Stimulated activated CD4-positive, alpha-beta T cell treated with anti-CD3 and anti-CD28 coated beads, Interleukin-1b, Interleukin-23, amount 100 ng/mL, for 24 hours (primary cell): ENCODE measurements around the gene HSD3B7.

Source experiments
- DNase-seq, 4 experiments: peaks; one replicate each; pipeline ENCODE4 v3.0.0-alpha.2; 2020; ENCODE audit warnings: low read depth in 4 of 4, low spot score in 1 of 4

Gene HSD3B7

DNA sequence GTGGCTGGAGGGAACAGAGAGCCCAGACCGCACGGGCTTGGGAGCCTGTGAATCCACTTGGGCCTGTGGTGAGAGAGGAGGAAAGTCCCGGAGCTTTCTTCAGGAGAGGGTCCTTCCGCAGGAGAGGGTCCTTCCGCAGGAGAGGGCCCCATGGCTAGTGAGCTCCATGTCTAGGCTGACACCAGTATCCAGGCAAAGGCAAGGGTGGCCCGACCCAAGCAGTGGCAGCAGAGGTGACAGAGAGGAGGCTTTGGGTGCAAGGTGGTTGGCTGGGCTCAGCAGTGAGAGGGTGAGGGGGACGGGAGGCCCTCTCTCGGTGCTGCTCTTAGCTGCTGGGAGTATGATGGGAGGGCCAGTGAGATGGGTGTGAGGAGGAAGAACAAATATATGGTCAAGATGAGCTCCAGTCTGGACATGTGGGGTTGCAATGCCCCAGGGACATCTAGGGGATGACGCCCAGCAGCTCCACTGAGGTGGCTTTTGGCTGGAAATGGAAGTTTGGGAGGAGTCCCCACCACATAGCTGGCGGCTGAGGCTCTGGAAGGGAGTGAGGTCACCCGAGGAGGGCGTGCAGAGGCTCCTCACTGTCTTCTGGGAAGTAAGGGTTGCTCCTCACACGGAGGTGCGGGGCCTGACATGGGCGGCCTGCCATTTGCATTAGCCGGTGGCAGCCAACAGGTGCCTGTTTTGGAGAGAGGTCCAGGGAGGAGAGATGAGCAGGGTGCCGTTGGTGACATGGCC is 2.3 kb upstream of the HSD3B7 start:
- no peak for DNase-seq

DNA sequence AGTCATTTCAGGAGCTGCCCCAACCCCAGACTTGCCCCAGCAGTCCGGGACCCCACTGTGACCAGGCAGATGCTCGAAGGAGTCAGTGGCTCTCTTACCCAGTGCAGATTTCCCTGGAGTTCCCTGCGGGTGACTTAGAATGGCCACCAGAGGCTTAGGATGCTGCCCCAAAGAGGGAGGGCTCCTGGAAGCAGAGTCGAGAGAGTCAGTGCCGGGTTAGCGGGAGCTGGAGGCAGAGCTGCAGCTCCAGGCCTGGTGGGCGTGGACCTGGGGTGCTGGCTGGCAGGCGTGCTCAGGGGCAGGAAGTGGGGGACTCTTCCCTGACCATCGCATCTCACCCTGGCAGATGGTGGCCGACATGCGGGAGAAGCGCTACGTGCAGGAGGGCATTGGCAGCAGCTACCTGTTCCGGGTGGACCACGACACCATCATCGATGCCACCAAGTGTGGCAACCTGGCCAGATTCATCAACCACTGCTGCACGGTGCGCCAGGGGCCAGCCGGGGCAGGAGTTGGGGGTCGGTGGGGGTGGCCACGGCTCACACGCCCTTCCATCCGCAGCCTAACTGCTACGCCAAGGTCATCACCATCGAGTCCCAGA is 1.6 kb upstream of the HSD3B7 start:
- no peak for DNase-seq

DNA sequence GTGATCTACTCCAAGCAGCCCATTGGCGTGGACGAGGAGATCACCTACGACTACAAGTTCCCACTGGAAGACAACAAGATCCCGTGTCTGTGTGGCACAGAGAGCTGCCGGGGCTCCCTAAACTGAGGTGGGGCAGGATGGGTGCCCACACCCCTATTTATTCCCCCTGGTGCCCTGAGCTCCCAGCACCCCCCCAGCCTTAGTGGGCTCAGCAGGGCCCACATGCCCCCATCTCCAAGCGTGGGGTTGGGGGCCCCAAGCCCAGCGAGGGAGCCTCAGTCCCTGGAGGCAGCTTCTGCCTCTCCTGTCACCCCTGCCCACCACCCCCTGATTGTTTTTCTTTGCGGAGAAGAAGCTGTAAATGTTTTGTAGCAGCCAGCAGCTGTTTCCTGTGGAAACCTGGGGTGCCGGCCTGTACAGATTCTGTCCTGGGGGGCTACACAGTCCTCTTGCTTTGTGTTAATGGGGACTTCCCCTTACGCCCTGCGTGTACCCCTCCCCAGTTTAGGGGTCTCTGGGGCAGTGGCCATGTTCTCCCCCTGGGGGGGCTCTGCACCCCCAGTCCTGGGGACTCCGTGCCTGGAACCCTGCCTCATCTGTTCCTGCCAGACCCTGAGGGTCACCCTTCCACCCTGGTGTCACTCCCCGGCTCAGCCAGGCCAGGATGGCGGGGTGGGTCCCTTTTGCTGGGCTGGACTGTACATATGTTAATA is 953 bp upstream of the HSD3B7 start:
- DNase-seq, result no peak

DNA sequence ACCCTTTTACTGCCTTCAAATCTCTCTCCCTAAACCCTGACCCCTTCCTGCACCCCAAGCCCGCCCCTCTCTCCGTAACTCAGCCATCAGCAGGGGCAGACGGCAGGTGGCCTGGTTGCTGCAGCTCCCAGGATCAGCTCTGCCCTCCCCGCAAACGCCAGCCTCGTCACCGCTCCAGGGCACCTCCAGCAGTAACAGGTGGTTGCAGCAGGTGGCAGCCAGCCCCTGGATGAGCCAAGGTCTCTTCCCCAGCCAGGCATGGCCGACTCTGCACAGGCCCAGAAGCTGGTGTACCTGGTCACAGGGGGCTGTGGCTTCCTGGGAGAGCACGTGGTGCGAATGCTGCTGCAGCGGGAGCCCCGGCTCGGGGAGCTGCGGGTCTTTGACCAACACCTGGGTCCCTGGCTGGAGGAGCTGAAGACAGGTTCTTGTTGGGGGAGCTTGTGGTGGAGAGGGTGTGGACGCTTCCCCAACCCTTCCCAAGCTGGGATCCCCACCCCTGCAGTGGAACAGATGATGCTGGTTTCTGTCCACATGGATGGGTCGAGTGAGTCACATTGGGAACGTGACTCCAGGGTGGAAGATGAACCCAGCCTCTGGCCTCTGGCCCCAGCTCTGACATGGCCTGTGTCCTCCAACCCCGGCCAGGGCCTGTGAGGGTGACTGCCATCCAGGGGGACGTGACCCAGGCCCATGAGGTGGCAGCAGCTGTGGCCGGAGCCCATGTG is 558 bp downstream of the HSD3B7 start:
- DNase-seq, result no peak

DNA sequence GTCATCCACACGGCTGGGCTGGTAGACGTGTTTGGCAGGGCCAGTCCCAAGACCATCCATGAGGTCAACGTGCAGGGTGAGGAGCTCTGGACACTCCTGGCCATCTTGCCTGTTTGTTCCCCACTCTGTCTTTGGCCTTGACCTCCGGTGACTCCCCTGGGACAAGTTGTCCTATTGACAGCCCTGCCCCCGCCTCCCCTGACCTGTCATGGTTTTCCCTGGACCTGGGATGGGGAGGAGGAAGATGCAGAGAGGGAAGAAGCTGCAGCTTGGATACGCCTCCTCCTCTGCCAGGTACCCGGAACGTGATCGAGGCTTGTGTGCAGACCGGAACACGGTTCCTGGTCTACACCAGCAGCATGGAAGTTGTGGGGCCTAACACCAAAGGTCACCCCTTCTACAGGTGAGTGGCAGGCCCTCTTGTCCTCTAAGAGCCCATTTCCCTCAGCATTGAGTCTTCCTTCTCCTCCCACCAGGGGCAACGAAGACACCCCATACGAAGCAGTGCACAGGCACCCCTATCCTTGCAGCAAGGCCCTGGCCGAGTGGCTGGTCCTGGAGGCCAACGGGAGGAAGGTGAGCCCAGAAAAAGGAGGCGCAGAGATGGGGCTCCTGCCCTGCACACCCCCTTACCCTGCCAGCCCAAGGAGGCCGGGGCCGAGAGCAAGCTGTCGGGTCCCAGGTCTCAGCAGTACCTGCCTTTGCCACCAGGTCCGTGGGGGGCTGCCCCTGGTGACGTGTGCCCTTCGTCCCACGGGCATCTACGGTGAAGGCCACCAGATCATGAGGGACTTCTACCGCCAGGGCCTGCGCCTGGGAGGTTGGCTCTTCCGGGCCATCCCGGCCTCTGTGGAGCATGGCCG is 1.4 kb downstream of the HSD3B7 start:
- no peak for DNase-seq

DNA sequence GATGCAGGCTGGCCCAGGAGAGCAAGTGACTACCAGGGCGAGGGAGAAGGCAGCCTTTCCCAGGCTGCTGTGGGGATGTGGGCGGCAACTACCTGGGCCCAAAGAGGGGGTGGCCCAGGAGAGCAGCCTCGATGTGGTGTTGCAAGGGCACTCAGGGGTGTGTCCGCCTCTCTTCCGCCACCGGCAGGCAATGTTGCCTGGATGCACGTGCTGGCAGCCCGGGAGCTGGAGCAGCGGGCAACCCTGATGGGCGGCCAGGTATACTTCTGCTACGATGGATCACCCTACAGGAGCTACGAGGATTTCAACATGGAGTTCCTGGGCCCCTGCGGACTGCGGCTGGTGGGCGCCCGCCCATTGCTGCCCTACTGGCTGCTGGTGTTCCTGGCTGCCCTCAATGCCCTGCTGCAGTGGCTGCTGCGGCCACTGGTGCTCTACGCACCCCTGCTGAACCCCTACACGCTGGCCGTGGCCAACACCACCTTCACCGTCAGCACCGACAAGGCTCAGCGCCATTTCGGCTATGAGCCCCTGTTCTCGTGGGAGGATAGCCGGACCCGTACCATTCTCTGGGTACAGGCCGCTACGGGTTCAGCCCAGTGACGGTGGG is 2.7 kb downstream of the HSD3B7 start:
- no peak for DNase-seq

DNA sequence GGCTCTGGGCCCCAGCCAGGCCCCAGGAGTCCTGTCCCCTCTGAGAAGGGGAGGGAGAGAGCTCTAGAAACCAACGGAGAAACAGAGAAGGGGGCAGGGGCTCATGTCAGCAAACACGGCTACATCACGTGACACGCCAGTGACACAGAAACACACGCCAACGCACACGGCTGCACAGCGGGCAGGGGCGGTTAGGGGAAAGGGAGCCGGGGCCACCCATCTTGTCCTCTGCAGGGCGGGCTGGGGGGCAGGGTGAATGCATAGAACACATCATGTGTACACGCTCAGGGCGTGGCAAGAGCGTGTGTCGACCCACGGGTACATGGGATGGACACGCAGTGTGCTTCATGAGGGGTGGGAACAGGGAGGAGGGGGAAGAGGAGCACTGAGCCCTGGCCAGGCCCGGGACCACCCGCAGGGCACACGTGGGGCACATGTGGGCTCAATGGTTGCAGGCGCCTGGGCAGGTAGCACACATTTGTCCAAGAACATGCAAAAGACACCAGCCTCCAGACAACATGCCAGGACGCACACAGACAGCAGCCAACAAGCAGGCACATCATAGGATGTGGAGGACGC is 4.6 kb downstream of the HSD3B7 start:
- no peak for DNase-seq

DNA sequence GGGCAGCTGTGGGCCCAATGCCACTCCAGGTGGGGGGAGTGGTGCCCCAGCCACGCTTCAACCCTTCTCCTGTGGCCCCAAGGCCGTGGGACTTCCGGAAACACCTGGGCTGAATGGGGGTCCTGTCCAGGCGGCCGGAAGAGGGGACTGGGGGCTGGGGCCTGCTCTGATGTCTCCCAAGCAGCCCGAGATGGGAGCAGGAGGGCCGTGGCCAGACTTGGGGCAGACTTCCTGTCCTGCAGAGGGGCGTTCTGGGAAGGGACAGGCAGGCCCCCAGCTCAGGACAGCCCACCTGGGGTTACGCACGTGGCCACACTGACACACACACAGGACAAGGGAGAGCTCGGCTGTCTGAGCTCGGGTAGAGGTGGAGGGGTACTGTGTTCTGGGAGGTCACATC is 5.1 kb downstream of the HSD3B7 start:
- no peak for DNase-seq

DNA sequence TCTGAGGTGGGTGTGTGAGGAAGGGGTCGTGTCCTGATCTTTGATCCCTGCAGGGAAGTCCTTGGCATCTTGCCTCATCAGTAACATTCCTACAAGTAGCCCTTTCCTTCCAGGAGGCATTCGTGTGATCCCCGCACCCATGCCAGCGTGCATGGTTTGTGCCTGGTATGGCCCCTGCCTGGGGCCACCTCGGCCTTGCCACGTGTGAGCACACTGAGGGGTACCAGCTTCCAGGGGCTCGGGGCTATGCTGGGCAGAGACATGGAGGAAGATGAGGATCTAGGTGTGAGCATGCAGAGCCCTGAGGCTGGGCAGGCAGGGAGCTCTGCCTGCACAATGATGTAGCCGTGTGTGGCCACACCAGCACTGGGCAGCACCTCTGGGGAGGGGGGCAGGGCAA is 6.0 kb downstream of the HSD3B7 start:
- DNase-seq, result no peak

DNA sequence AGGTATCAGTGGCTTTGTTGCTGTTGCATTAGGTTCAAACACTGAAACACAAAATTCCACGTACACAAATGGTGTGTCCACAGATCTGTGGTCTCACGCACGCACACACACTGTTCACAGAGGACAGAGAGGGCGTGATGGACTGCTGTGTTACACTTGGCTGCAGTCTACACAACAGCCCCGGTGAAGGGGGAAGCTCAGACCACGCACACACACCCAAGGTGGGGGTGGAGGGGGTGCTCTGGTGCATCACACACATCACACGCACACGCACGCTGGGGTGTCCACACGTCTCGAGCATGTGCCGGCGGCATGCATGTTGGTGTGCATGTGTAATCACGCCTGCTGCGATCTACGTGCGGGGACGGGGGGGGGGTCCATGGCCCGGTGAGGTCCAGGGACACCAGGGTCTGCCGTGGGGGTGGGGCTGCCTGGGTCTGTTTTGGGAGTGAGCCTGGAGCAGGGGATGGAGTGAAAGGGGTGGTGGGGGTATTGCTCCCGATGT is 7.3 kb downstream of the HSD3B7 start:
- DNase-seq, result no peak

DNA sequence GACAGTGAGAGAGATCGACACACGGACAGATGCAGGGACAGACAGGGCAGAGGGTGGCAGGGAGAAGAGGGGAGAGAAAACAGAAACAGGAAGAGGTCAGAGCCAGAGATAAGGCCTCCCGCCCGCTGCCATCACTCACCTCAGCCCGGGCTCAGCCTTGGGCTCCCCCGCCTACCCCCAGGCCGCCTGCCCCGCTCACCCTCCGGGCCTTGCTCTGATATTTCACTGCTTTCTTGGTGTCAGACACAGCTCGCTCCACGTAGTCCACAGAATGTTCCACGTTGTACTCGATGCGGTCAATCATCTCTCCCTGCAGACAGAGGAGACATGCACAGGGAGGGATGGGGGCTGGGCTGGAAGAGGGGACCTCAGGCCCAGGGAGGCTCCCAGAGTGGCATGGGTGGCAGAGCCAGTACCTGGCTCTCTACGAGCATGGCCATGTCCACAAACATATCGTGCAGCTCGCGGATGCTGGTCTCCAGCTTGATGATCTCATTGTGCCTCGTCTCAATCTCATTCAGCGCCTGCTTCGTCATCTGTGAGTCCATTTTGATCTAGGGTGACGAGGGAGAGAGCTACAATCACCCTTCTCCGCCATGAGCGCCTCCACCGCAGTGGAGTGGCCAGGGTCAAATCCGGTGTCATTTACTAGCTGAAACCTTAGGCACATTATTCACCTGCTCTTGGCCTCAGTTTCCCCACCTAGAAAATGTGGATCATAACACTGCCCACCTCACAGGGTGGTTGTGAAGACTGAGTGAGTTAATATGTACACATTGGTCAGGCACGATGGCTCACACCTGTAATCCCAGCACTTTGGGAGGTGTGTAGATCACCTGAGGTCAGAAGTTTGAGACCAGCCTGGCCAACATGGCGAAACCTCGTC is 8.2 kb downstream of the HSD3B7 start:
- no peak for DNase-seq

DNA sequence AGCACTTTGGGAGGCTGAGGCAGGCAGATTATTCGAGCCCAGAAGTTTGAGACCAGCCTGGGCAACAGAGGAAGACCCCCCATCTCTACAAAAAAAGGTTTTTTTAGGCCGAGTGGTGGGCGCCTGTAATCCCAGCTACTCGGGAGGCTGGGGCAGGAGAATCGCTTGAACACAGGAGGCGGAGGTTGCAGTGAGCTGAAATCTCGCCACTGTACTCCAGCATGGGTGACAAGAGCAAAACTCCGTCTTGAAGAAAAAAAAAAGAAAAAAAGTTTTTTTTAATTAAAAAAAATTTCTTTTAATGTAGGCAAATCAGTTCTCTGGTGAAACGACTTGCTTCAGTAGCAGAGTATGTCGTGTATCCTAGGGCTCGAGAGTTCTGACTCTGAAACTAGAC is 10.9 kb downstream of the HSD3B7 start:
- no peak for DNase-seq

DNA sequence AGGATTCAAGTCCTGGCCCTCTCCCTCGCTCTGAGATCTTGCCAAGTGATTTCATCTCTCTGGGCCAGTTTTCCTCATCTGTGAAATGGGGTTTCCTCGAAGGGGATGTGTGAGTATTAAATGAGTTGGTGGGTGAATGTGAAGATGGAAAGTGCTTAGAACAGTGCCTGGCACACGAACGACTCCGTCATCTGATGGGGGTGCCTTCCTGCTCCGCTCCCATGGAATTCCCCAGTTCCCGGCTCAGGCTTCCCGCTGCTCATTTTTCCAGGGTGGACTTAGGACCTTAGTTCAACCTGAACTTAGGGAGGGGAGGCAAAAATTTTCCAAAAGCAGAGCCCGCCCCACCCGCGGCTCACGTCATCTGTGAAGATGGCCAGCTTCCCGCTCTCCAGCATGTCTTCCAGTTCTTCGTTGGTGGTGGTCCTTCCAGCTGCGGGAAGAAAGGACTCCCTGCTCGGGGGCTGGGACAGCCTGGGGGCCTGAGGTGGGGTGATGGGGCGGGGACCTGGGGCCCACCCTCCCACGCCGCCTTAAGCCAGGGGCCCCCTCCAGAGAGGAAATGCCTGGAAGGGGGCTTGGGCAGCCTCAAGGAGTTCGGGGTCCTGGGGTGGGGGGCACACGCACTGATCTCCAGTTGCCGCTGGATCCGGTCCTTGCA is 11.4 kb downstream of the HSD3B7 start:
- no peak for DNase-seq

DNA sequence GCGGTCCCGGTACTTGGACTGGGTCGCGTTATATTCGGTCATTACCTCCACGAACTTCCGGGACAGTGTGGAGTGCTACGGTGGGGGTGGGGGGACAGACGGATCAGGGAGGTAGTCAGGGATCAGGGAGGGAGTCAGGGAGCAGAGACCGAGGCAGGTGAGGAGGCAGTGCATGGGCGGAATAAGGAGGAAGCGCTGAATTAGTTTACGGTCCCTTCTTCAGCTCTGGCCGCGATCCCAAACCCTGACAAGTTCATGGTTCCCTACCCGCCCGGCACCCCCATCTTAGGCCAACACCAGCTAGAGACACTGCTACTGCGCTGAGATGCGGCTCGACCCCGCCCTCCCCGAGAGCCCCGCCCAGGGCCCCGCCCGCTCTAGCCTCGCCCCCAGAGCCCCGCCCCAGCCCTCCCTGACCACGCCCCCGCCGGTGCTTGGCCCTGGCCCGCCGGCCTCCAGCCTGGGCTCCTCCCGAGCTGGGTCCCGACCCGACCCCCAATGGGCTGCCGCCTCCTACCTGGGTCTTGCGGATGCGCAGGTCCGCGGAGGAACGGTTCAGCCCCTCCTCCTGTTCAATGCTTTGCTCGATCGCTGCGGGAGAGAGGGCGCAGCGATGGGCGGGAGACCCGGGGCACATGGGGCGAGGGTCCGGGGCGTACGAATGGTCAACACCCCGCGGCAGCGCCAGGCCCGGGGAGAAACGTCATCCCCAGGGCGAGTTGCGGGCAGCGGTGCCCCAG is 12.1 kb downstream of the HSD3B7 start:
- DNase-seq, result peak; percentile 74 to 84 (median 78)

DNA sequence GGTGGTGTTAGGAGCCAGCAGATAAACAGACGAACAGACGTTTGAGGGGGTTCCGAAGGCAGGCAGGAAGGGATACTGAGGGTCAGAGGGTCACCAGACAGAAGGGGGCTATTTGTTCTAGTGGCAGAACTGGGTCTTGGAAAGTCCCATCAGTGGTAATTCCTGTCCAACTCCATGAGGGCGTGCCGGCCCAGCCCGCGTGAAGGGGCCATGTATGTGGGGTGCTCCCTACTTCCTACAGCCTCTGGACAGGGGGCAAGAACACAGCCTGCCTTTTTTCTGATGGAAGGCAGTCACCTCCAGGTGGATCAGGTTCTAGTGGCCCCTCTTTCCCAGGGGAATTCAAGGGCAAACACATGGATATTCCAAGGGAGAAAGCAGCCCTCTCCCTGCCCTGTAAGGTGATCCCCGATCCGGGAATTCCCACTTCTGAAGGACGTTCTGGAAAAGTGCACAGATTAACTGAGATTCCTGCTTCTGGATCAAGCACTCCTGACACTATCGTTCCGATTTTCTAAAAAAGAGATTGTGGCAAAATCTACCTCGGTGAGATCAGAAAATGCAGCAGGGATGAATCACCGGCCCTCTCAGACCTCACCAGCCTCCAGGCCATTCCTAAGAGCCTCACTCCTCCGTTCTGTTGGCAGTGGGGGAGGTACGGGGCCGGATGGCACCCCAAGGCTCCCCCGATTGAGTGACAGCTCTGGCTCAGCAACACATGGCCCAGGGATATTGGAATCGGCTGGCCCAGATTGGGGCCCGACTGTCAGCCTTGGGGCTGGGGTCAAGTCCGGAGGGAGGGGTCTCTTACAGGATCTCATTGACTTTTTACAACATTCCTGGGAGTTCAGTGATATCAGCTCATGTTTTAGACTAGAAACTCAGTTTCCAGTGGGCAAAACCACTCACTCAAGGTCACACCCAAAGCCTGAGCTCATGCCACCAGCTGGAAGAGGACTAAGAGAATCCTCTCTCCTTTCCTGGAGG is 13.0 kb downstream of the HSD3B7 start:
- no peak for DNase-seq
